Parathyroid adenoma (tissue), 2 donors: Measurements from ENCODE around the gene EPHA4.

Experiments used
- H2AFZ ChIP-seq: fragments of 300-600 bp; sonication (generic); one replicate; pipeline ENCODE4 v1.7.0; 2017; ENCODE audit warnings: antibody characterized with exemption, mild to moderate bottlenecking
- H3K27ac ChIP-seq: fragments of 300-600 bp; sonication (generic); one replicate; pipeline ENCODE4 v1.7.0; 2017
- H3K27me3 ChIP-seq: fragments of 300-600 bp; sonication (generic); one replicate; pipeline ENCODE4 v1.7.0; 2017; ENCODE audit warnings: low read length; ENCODE audit not compliant: control insufficient read depth, insufficient read depth
- H3K36me3 ChIP-seq: fragments of 300-600 bp; sonication (generic); one replicate; pipeline ENCODE4 v1.7.0; 2017; ENCODE audit warnings: low read length; ENCODE audit not compliant: control insufficient read depth, insufficient read depth
- H3K4me1 ChIP-seq: fragments of 300-600 bp; sonication (generic); one replicate; pipeline ENCODE4 v1.7.0; 2017; ENCODE audit warnings: control low read depth
- H3K4me2 ChIP-seq: fragments of 300-600 bp; sonication (generic); one replicate; pipeline ENCODE4 v1.7.0; 2017; ENCODE audit warnings: low read length
- H3K4me3 ChIP-seq: fragments of 300-600 bp; sonication (generic); one replicate; pipeline ENCODE4 v1.7.0; 2017; ENCODE audit warnings: low read depth, low read length
- H3K79me2 ChIP-seq: fragments of 300-600 bp; sonication (generic); one replicate; pipeline ENCODE4 v1.7.0; 2017; ENCODE audit warnings: control low read depth
- H3K9ac ChIP-seq: fragments of 300-600 bp; sonication (generic); one replicate; pipeline ENCODE4 v1.7.0; 2017; ENCODE audit warnings: mild to moderate bottlenecking
- H3K9me3 ChIP-seq: fragments of 300-600 bp; sonication (generic); one replicate; pipeline ENCODE4 v1.7.0; 2017; ENCODE audit warnings: low read length; ENCODE audit not compliant: control insufficient read depth
- CTCF ChIP-seq: fragments of 300-600 bp; sonication (generic); IDR thresholded peaks from one replicate; pipeline ENCODE4 v1.7.0; 2017; ENCODE audit warnings: antibody characterized with exemption, mild to moderate bottlenecking
- donor health status: primary hyperparathyroidism.

The EPHA4 gene

DNA sequence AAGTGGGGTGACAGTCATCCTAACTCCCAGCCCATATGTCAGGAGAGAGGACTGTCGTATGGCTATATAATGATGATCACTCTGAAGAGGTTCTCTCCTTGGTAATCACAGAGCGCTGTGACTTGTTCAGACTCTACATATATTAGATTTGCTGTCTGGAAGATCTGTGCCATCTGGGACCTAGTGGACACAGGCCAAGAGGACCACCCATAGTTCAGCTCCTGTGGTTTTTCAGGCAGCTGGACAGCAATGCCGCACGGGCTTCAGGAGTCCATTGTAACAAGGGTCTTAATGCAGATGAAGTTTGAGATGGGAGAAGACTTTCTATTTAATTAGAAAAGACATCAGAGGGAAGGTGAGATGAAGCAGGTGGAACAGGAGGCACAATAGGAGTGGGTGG is 40.1 kb upstream of the EPHA4 start:
- H3K27me3 ChIP-seq = no peaks in the 10 kb centered on the region

GRCh38 chr2:221610675-221611074 is 38.6 kb upstream of the EPHA4 start:
- no peak overlapping the region for H3K4me2 ChIP-seq
- H3K4me3 ChIP-seq = no peak overlapping the region
- no peaks in the 10 kb centered on the region for H3K9me3 ChIP-seq
- no peak overlapping the region for H2AFZ ChIP-seq
- no peak overlapping the region for H3K27ac ChIP-seq
- no peaks in the 10 kb centered on the region for H3K27me3 ChIP-seq
- no peaks in the 10 kb centered on the region for H3K36me3 ChIP-seq
- H3K4me1 ChIP-seq = no peaks in the 10 kb centered on the region
- no peaks in the 10 kb centered on the region for H3K79me2 ChIP-seq
- TF ChIP-seq CTCF = no peak
- H3K9ac ChIP-seq = no peak overlapping the region

More for the DNA sequence above, 40.1 kb upstream of the EPHA4 start:
- no peak overlapping the region for H3K9ac ChIP-seq
- no peak for TF ChIP-seq CTCF
- no peaks in the 10 kb centered on the region for H3K79me2 ChIP-seq
- H3K4me1 ChIP-seq = no peaks in the 10 kb centered on the region
- no peaks in the 10 kb centered on the region for H3K9me3 ChIP-seq
- H3K36me3 ChIP-seq = no peaks in the 10 kb centered on the region
- no peak overlapping the region for H3K4me2 ChIP-seq
- H2AFZ ChIP-seq = no peak overlapping the region
- no peak overlapping the region for H3K4me3 ChIP-seq
- H3K27ac ChIP-seq = no peak overlapping the region

DNA sequence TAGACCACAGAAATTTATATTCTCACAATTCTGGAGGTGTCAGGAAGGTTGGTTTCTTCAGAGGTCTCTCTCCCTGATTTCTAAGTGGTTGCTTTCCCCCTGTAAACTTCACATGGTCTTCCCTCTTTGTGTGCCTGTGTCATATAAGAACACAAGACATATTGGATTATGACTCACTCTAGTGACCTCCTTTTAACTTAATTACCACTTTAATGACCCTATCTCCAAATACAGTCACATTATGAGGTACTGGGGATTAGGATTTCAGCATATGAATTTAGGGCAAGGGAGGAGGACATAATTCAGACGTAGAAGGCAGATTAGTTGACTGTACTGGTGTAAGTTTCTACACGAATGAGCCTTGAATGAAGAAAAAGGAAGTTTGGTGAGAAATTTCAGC is 38.2 kb upstream of the EPHA4 start:
- H3K27ac ChIP-seq = no peak overlapping the region
- no peak overlapping the region for H3K4me3 ChIP-seq
- TF ChIP-seq CTCF = no peak
- H3K4me1 ChIP-seq = no peaks in the 10 kb centered on the region
- no peak overlapping the region for H3K9ac ChIP-seq
- H3K4me2 ChIP-seq = no peak overlapping the region
- H3K27me3 ChIP-seq = no peaks in the 10 kb centered on the region
- H3K36me3 ChIP-seq = no peaks in the 10 kb centered on the region
- H2AFZ ChIP-seq = no peak overlapping the region
- no peaks in the 10 kb centered on the region for H3K9me3 ChIP-seq
- H3K79me2 ChIP-seq = no peaks in the 10 kb centered on the region

- no peak for TF ChIP-seq CTCF
- H3K9ac ChIP-seq = no peak overlapping the region
Measured at GRCh38 chr2:221608442-221608841, 36.3 kb upstream of the EPHA4 start.

DNA sequence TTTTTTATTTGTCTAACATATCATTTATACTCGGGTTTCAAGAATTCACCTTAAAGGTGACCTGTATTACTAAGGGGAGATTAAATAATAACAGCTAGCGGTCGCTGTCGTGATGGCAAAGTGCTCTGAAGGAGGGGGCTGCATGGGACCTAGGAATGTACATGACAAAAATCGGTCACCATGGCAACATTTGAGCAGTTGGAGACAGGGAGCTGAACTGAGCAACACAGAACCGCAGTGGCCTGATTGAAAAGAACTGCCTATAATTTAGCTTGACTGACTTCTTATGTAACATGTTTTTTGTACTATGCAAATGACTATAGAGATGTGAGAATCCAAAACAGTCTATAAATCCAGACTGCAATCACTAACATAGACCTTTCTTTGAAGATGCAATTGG is 34.3 kb upstream of the EPHA4 start:
- TF ChIP-seq CTCF = no peak
- H3K4me1 ChIP-seq = no peaks in the 10 kb centered on the region
- H3K27me3 ChIP-seq = peaks cover 4% of the 10 kb centered on the region
- no peak overlapping the region for H3K27ac ChIP-seq
- no peak overlapping the region for H3K9ac ChIP-seq
- H3K36me3 ChIP-seq = no peaks in the 10 kb centered on the region
- no peaks in the 10 kb centered on the region for H3K79me2 ChIP-seq
- H3K4me2 ChIP-seq = no peak overlapping the region
- H3K9me3 ChIP-seq = no peaks in the 10 kb centered on the region
- no peak overlapping the region for H3K4me3 ChIP-seq
- H2AFZ ChIP-seq = no peak overlapping the region

More at GRCh38 chr2:221608442-221608841, 36.3 kb upstream of the EPHA4 start:
- Histone ChIP-seq H3K4me1 (no peaks in the 10 kb centered on the region), H3K4me3 (no peak overlapping the region), H3K36me3 (no peaks in the 10 kb centered on the region), H3K27ac (no peak overlapping the region), H3K27me3 (no peaks in the 10 kb centered on the region), H2AFZ (no peak overlapping the region), H3K4me2 (no peak overlapping the region), H3K9me3 (no peaks in the 10 kb centered on the region), H3K79me2 (no peaks in the 10 kb centered on the region)
